Measurements from ENCODE around the gene FOXO1.

The FOXO1 gene

GRCh38 chr13:40539576-40540327 lies 126.7 kb downstream of the FOXO1 start:
- DNase-seq: no peak

GRCh38 chr13:40537146-40537895 lies 129.1 kb downstream of the FOXO1 start:
- no peak for DNase-seq

GRCh38 chr13:40536443-40537113 lies 129.9 kb downstream of the FOXO1 start:
- no peak for DNase-seq

- DNase-seq: no peak
Observed at GRCh38 chr13:40535345-40535836, 131.1 kb downstream of the FOXO1 start.

GRCh38 chr13:40534456-40534855 lies 132.0 kb downstream of the FOXO1 start:
- no peak for DNase-seq

- DNase-seq: no peak
Observed at GRCh38 chr13:40533072-40533471, 133.4 kb downstream of the FOXO1 start.

GRCh38 chr13:40530961-40531360 lies 135.5 kb downstream of the FOXO1 start:
- no peak for DNase-seq

- DNase-seq: no peak
Observed at GRCh38 chr13:40528881-40529280, 137.6 kb downstream of the FOXO1 start.

GRCh38 chr13:40527914-40528313 lies 138.5 kb downstream of the FOXO1 start:
- no peak for DNase-seq

GRCh38 chr13:40522282-40522681 lies 144.2 kb downstream of the FOXO1 start:
- DNase-seq: no peak

- no peak for DNase-seq
Observed at GRCh38 chr13:40520916-40521315, 145.5 kb downstream of the FOXO1 start.

GRCh38 chr13:40519637-40520036 lies 146.8 kb downstream of the FOXO1 start:
- no peak for DNase-seq

- no peak for DNase-seq
Observed at GRCh38 chr13:40518481-40518882, 148.0 kb downstream of the FOXO1 start.

- no peak for DNase-seq
Observed at GRCh38 chr13:40517486-40518480, 148.7 kb downstream of the FOXO1 start.

- no peak for DNase-seq
Observed at GRCh38 chr13:40515702-40516101, 150.7 kb downstream of the FOXO1 start.

- DNase-seq: no peak
Observed at GRCh38 chr13:40514802-40515201, 151.6 kb downstream of the FOXO1 start.

- no peak for DNase-seq
Observed at GRCh38 chr13:40509876-40510275, 156.6 kb downstream of the FOXO1 start.

- no peak for DNase-seq
Observed at GRCh38 chr13:40508767-40509342, 157.6 kb downstream of the FOXO1 start.

- DNase-seq: no peak
Observed at GRCh38 chr13:40508127-40508526, 158.3 kb downstream of the FOXO1 start.

GRCh38 chr13:40506592-40507446 lies 159.6 kb downstream of the FOXO1 start:
- no peak for DNase-seq

Measured in CD4-positive, alpha-beta T cell treated with Interleukin-15 for 1 hour (primary cell).